HG03280 (cell line): ENCODE data around the gene ADH7.
A peak's percentile ranks its signal among the peaks of the same experiment; 100 is the strongest.

Experiments
- ATAC-seq: cut with Tn5 transposase; IDR thresholded peaks from one replicate; pipeline ENCODE4 v1.9.1; 2021; ENCODE audit warnings: mild to moderate bottlenecking, moderate library complexity; ENCODE audit not compliant: unreplicated experiment

Gene ADH7

GRCh38 chr4:99435154-99435553, at the start of gene ADH7:
TSS of gene ADH7 (minus strand) at chr4:99435342. CDS start at chr4:99435233, 109 bp downstream.
- ATAC-seq: no peak

- ATAC-seq: no peak
Measured at GRCh38 chr4:99483636-99484035, 48.5 kb upstream of the ADH7 start.

- no peak for ATAC-seq
Measured at GRCh38 chr4:99473131-99473530, 38.0 kb upstream of the ADH7 start.

GRCh38 chr4:99471896-99472295, 36.8 kb upstream of the ADH7 start:
- no peak for ATAC-seq

- ATAC-seq: no peak
Measured at GRCh38 chr4:99471349-99471748, 36.2 kb upstream of the ADH7 start.

GRCh38 chr4:99468889-99469288, 33.7 kb upstream of the ADH7 start:
- no peak for ATAC-seq

- ATAC-seq: no peak
Measured at GRCh38 chr4:99467887-99468286, 32.7 kb upstream of the ADH7 start.

- no peak for ATAC-seq
Measured at GRCh38 chr4:99463566-99463965, 28.4 kb upstream of the ADH7 start.

GRCh38 chr4:99462875-99463464, 27.8 kb upstream of the ADH7 start:
- peak; percentile 93 for ATAC-seq

- no peak for ATAC-seq
Measured at GRCh38 chr4:99461623-99462401, 26.7 kb upstream of the ADH7 start.

- ATAC-seq: no peak
Measured at GRCh38 chr4:99459546-99460042, 24.5 kb upstream of the ADH7 start.

- ATAC-seq: no peak
Measured at GRCh38 chr4:99458911-99459447, 23.8 kb upstream of the ADH7 start.

GRCh38 chr4:99457676-99458075, 22.5 kb upstream of the ADH7 start:
- no peak for ATAC-seq

- no peak for ATAC-seq
Measured at GRCh38 chr4:99457270-99457669, 22.1 kb upstream of the ADH7 start.

- no peak for ATAC-seq
Measured at GRCh38 chr4:99447513-99447912, 12.4 kb upstream of the ADH7 start.

GRCh38 chr4:99447079-99447478, 11.9 kb upstream of the ADH7 start:
- peak; percentile 52 for ATAC-seq

- no peak for ATAC-seq
Measured at GRCh38 chr4:99438405-99438780, 3.3 kb upstream of the ADH7 start.

- no peak for ATAC-seq
Measured at GRCh38 chr4:99437723-99438404, 2.7 kb upstream of the ADH7 start.

GRCh38 chr4:99436976-99437722, 2.0 kb upstream of the ADH7 start:
- ATAC-seq: no peak

GRCh38 chr4:99436462-99436861, 1.3 kb upstream of the ADH7 start:
- no peak for ATAC-seq

GRCh38 chr4:99430106-99430505, 5.0 kb downstream of the ADH7 start:
- ATAC-seq: no peak
